HG02852 (cell line): ENCODE data around the gene COPS6.
"Not testable (repeated sequence)": the region's sequence is repeated elsewhere in the genome, so short reads cannot be mapped to it uniquely, and the experiment has no call there.

Experiments used
- ATAC-seq: cut with Tn5 transposase; IDR thresholded peaks from one replicate; pipeline ENCODE4 v1.9.1; 2021; ENCODE audit warnings: mild to moderate bottlenecking, moderate library complexity; ENCODE audit not compliant: unreplicated experiment

COPS6 gene

GRCh38 chr7:100126239-100126930, 37.6 kb downstream of the COPS6 start:
- peak; percentile 26 for ATAC-seq

- peak; percentile 57 for ATAC-seq
These were observed 38.4 kb downstream of the COPS6 start, which contains the start of gene MBLAC1 for GRCh38 chr7:100126931-100127865. TSS of gene MBLAC1 (plus strand) at chr7:100126967. CDS start at chr7:100127396, 429 bp downstream.

- ATAC-seq, result no peak
These were observed 39.3 kb downstream of the COPS6 start for GRCh38 chr7:100127866-100128636.

- ATAC-seq, result no peak
These were observed 39.8 kb downstream of the COPS6 start for GRCh38 chr7:100128637-100128963.

- not testable (repeated sequence) for ATAC-seq
These were observed 41.4 kb downstream of the COPS6 start for GRCh38 chr7:100130220-100130607.

- ATAC-seq, result no peak
These were observed 42.1 kb downstream of the COPS6 start for GRCh38 chr7:100130608-100131453.

- no peak for ATAC-seq
These were observed 43.4 kb downstream of the COPS6 start for GRCh38 chr7:100132126-100132525.

GRCh38 chr7:100132697-100133151, 44.0 kb downstream of the COPS6 start:
- ATAC-seq, result peak; percentile 45

- no peak for ATAC-seq
These were observed 49.3 kb downstream of the COPS6 start for GRCh38 chr7:100137851-100138760.

GRCh38 chr7:100141555-100141949, 52.8 kb downstream of the COPS6 start:
- ATAC-seq, result no peak
